CD4-positive, alpha-beta T cell treated with Interferon gamma for 1 hour (primary cell): ENCODE measurements around the gene ABCC5.

Source experiments
- DNase-seq: peaks from one replicate; pipeline ENCODE4 v3.0.0-alpha.2; 2020

The ABCC5 gene

GRCh38 chr3:183918178-183918577 lies 99.5 kb downstream of the ABCC5 start:
- no peak for DNase-seq

GRCh38 chr3:183917776-183918175 lies 99.9 kb downstream of the ABCC5 start:
- DNase-seq: no peak

- no peak for DNase-seq
These were observed 102.8 kb downstream of the ABCC5 start for GRCh38 chr3:183914856-183915255.

- no peak for DNase-seq
These were observed 104.1 kb downstream of the ABCC5 start for GRCh38 chr3:183913580-183913920.

- DNase-seq: no peak
These were observed 104.6 kb downstream of the ABCC5 start for GRCh38 chr3:183912895-183913579.

- DNase-seq: no peak
These were observed 105.7 kb downstream of the ABCC5 start for GRCh38 chr3:183911763-183912506.

- no peak for DNase-seq
These were observed 106.6 kb downstream of the ABCC5 start for GRCh38 chr3:183911087-183911486.

GRCh38 chr3:183909030-183909600 lies 108.6 kb downstream of the ABCC5 start:
- no peak for DNase-seq

- no peak for DNase-seq
These were observed 109.8 kb downstream of the ABCC5 start for GRCh38 chr3:183907911-183908331.

GRCh38 chr3:183907176-183907575 lies 110.5 kb downstream of the ABCC5 start:
- DNase-seq: no peak

- DNase-seq: no peak
These were observed 111.3 kb downstream of the ABCC5 start for GRCh38 chr3:183906234-183906921.

- DNase-seq: no peak
These were observed 112.6 kb downstream of the ABCC5 start for GRCh38 chr3:183904833-183905780.

- DNase-seq: no peak
These were observed 119.7 kb downstream of the ABCC5 start for GRCh38 chr3:183898028-183898431.

- no peak for DNase-seq
These were observed 120.1 kb downstream of the ABCC5 start for GRCh38 chr3:183897606-183898005.

- no peak for DNase-seq
These were observed 121.1 kb downstream of the ABCC5 start for GRCh38 chr3:183896610-183897009.

- no peak for DNase-seq
These were observed 121.5 kb downstream of the ABCC5 start for GRCh38 chr3:183896184-183896583.

- no peak for DNase-seq
These were observed 121.9 kb downstream of the ABCC5 start for GRCh38 chr3:183895774-183896173.

- peak; percentile 52 for DNase-seq
These were observed 122.4 kb downstream of the ABCC5 start for GRCh38 chr3:183895296-183895695.

- no peak for DNase-seq
These were observed 125.0 kb downstream of the ABCC5 start for GRCh38 chr3:183892610-183893214.

- no peak for DNase-seq
These were observed 131.9 kb downstream of the ABCC5 start for GRCh38 chr3:183885766-183886165.

GRCh38 chr3:183884427-183885296 lies 133.0 kb downstream of the ABCC5 start, which contains the start of gene PARL:
Gene PARL, minus strand, starts transcription at chr3:183884880. Its CDS starts 34 bp downstream, at chr3:183884846.
- DNase-seq: peak; percentile 93
